Mucosa of stomach (tissue), 1 donor: Measurements from ENCODE around the gene CLDN10.

Experiments
- H3K27me3 ChIP-seq: one replicate; pipeline ENCODE4 v1.7.0; 2013; ENCODE audit warnings: mild to moderate bottlenecking, low read length; ENCODE audit not compliant: control insufficient read depth, insufficient read depth
- H3K36me3 ChIP-seq: one replicate; pipeline ENCODE4 v1.7.0; 2013; ENCODE audit warnings: low read length; ENCODE audit not compliant: control insufficient read depth, insufficient read depth
- H3K4me1 ChIP-seq: one replicate; pipeline ENCODE4 v1.7.0; 2013; ENCODE audit warnings: mild to moderate bottlenecking, low read length; ENCODE audit not compliant: control insufficient read depth, insufficient read depth
- H3K4me3 ChIP-seq: one replicate; pipeline ENCODE4 v1.7.0; 2013; ENCODE audit warnings: low read length
- H3K9ac ChIP-seq: one replicate; pipeline ENCODE4 v1.7.0; 2013; ENCODE audit warnings: mild to moderate bottlenecking, low read length, moderate library complexity
- H3K9me3 ChIP-seq: one replicate; pipeline ENCODE4 v1.7.0; 2013; ENCODE audit warnings: mild to moderate bottlenecking, low read length, moderate library complexity; ENCODE audit not compliant: control insufficient read depth
- donor health status: Pancreatic carcinoma.

The CLDN10 gene

DNA sequence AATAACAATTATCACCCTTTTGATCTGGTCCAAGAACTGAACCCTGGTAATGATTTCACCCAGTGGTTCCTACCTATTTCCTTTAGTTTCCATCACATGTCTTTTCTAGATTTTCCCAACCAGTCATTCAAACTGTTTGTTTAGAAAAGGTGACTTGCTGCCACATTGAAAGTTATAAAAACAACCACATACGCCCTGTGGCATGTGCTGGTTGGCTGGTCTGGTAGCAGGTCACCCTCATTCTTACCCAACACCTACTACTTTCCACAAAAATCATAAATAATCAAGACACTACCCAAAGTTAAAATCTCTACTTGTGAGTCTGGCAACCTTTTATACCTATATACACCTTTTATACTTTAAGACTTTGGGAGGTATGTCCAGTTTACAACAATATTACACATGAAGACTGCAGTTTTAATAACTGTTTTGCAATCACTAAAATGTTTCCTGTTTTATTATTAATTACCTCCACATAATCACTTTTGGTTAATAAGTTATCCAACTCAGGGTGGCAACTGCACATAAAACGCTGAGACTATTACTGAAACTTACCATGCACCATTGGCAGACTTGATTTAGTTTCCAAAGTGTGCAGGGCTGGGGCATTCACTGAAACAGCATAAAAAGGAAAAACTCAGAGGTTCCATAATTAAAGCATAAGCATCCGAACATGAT lies 53.1 kb downstream of the CLDN10 start:
- Histone ChIP-seq H3K27me3 (no peaks in the 10 kb centered on the region), H3K9ac (no peak overlapping the region), H3K4me1 (peaks cover 38% of the 10 kb centered on the region), H3K4me3 (no peak overlapping the region), H3K9me3 (no peaks in the 10 kb centered on the region), H3K36me3 (no peaks in the 10 kb centered on the region)

DNA sequence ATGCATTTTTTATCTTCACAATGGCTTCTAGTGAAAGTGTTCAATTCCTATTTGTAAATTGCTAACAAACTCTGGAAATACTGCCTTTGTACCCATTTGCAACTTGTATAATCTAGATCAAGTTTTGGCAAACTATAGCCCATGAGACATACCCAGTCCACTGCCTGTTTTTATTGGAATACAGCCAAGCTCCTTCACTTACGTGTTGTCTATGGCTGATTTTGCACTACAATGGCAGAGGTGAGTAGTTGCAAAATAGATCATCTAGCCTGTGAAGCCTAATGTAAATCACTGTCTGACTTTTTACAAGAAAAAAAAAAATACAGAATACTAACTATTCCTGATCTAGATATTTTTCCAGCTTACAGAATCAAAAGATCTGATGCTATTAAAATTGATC lies 54.8 kb downstream of the CLDN10 start:
- H3K36me3 ChIP-seq = no peaks in the 10 kb centered on the region
- H3K9me3 ChIP-seq = no peaks in the 10 kb centered on the region
- no peak overlapping the region for H3K4me3 ChIP-seq
- H3K9ac ChIP-seq = no peak overlapping the region
- no peaks in the 10 kb centered on the region for H3K27me3 ChIP-seq
- peaks cover 38% of the 10 kb centered on the region for H3K4me1 ChIP-seq

DNA sequence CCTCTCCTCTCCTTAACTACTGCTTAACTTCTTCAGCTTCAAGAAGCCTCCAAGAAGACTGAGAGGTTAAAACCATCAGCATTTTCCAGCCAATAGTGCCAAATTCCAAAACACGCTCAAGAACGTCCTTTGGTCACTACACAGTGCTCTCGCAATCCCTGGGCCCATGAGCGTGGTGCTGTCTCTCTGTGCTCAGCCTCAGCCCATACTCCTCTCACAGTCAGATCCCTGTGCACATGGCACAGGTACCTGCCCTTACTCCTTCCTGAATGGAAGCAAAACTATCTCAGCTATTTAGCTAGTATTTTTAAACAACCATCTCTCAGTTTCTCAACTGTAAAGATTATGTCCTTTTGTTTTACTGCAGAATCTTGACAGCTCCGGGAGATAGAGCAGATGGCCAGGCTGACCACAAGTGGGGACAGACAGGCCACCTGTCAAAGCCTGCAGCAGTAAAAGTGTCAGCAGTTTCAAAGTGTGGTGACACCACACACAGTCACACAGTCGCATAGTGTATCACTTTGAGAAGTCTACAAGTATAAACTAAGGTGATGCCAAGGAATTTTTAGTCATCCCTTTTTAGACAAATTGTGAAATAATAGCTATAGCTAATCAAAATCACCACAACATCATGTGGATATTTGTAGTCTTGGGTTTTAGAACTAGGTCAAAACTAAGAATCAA lies 56.3 kb downstream of the CLDN10 start:
- Histone ChIP-seq H3K36me3 (no peaks in the 10 kb centered on the region), H3K9ac (no peak overlapping the region), H3K4me1 (peaks cover 32% of the 10 kb centered on the region), H3K4me3 (no peak overlapping the region), H3K27me3 (no peaks in the 10 kb centered on the region), H3K9me3 (no peaks in the 10 kb centered on the region)

DNA sequence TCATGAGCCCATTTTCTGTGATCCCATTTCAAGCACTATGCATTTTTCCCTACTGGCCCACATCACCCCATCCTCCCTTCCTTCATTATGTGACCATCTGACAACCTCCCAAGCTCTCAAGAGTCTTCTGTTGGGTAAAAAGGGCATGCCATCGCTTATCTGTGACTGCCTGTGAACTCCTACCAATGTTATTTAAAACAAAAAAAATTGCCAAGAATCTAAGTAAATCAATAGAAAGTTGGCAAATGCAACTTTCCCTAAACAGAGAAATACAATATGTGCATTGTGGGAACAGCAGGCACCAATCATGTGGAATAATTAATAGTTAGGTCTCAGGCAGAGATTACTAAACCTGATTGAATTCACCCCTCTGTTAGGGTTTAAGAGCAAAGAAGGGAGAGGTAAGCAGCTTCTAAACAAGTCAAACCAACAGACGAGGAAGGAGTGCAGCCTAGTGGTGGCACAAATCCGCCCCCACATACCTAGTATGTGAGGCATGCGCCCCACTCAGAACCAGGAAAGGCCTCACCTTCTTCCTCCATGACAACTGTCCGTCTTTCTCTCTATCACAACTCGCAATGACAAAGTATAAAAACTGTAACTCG lies 62.2 kb downstream of the CLDN10 start:
- H3K36me3 ChIP-seq = no peaks in the 10 kb centered on the region
- H3K27me3 ChIP-seq = no peaks in the 10 kb centered on the region
- peaks cover 6% of the 10 kb centered on the region for H3K4me1 ChIP-seq
- no peak overlapping the region for H3K4me3 ChIP-seq
- no peak overlapping the region for H3K9ac ChIP-seq
- no peaks in the 10 kb centered on the region for H3K9me3 ChIP-seq

DNA sequence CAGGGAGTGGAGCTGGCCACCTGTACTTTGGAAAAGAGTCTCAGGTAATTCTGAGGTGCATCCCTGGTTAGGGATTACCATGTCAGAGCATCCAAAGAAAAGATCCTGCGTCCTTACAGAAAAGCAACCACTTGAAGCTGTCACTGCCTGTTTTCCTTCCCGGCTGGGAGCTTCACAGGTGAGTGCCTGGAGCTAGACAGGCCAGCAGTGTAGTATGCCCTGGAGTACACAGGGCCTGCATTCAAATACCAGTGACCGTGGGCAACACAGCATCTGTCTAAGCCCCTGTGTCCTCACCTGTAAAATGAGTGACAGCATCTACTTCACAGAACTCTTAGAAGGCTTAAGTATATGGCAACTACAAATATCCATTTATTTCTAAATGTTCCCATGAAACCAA lies 63.0 kb downstream of the CLDN10 start:
- Histone ChIP-seq H3K9ac (no peak overlapping the region), H3K4me1 (peaks cover 12% of the 10 kb centered on the region), H3K4me3 (no peak overlapping the region), H3K36me3 (no peaks in the 10 kb centered on the region), H3K27me3 (no peaks in the 10 kb centered on the region), H3K9me3 (no peaks in the 10 kb centered on the region)

DNA sequence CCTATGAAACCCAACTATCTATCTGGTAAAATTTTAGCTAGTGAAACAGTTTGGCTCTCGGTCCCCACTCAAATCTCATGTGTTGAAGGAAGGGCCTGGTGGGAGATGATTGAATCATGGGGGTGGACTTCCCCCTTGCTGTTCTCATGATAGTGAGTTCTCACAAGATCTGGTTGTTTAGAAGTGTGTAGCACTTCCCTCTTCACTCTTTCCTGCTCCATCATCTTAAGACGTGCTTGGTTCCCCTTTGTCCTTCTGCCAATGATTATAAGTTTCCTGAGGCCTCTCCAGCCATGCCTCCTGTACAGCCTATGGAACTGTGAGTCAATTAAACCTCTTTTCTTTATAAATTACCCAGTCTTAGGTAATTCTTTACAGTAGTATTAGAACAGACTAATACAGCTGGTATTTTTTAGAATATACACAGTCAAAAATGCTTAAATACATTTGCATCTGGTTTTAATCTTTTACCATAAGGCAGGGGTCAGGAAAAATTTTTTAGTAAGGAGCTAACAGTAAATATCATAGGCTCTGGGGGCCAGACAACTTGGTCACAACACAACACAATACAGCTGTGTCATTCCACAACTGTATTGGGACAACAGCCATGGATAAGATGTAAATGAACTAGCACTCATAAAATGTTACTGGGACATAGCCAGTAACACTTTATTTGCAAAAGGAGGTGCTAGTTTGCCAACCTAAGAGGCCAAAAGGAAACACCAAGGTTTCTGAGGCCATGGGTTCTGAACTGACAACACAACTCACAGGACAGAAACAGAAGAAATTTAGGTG lies 67.7 kb downstream of the CLDN10 start:
- H3K27me3 ChIP-seq = no peaks in the 10 kb centered on the region
- H3K4me1 ChIP-seq = peaks cover 17% of the 10 kb centered on the region
- H3K4me3 ChIP-seq = no peak overlapping the region
- no peaks in the 10 kb centered on the region for H3K9me3 ChIP-seq
- no peaks in the 10 kb centered on the region for H3K36me3 ChIP-seq
- no peak overlapping the region for H3K9ac ChIP-seq

DNA sequence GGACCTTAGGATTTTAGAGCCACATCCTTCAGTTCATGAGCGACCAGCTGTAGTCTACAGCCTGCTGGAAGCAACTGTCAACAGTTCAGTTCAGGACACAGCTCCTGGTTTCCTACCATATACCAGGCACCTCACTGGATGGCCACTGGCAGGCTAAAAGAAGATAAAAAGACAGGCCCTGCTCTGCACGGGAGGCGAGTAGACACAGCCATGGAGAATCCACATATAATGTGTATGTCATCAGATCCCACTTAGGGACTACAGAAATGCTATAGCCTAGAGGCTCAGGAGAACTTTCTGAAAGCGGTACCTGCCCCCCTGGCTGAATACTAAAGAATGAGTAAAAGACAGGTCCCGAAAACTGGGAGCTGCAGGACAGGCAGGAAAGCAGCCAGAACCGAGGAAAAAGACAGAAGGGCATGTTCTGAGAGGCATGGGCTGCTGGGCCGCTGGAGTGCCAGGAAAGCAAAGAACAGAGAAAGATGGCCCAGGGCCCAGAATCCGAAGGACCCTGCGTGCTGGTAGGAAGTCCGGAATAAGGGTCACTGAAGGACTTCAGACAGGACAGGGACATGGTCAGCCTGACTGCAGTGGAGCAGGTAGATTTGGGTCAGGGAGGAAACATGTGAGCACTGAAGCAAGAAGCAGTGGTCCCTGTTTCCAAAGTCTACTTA lies 68.4 kb downstream of the CLDN10 start:
- Histone ChIP-seq H3K27me3 (no peaks in the 10 kb centered on the region), H3K36me3 (no peaks in the 10 kb centered on the region), H3K4me1 (peaks cover 14% of the 10 kb centered on the region), H3K9ac (no peak overlapping the region), H3K4me3 (no peak overlapping the region), H3K9me3 (no peaks in the 10 kb centered on the region)

DNA sequence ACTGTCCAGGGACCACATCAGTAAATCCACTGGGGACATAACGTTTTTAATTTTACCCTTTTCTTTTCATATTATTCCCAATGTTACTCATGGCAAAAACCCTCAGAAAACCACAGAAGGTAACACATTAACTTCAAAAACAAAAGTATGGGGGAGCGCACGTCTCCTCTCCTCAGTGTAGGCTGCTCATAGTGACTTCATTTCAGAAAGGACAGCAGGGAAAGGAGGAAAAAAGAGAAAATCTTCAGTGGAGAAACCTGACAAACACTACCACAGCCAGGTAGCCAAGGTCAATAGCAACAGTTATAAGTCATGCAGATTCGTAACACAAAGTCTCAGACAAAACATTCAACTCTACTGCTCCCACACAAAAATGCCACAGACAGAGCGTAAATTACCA lies 70.6 kb downstream of the CLDN10 start:
- no peaks in the 10 kb centered on the region for H3K9me3 ChIP-seq
- H3K36me3 ChIP-seq = no peaks in the 10 kb centered on the region
- H3K27me3 ChIP-seq = no peaks in the 10 kb centered on the region
- peaks cover 14% of the 10 kb centered on the region for H3K4me1 ChIP-seq
- H3K4me3 ChIP-seq = no peak overlapping the region
- no peak overlapping the region for H3K9ac ChIP-seq

DNA sequence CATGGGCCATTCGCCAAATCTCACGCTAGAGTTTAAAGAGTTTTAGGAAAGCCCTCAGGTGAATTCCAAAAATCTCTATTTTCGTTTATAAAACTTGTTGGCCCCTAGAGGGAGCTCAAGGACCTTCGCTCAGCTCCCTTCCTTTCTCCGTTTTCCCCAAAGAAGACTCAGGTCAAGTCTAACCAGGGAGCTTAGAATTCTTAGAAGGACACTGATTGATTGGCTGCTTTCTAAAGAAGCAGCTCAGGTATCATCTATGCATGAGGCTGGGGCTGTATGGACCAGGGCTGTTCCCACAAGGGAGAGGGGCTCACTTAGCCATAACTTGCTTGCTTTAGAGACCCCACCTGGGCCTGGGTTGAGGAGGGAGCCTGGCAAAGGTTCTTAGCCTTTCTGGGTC lies 71.5 kb downstream of the CLDN10 start:
- H3K27me3 ChIP-seq = no peaks in the 10 kb centered on the region
- no peaks in the 10 kb centered on the region for H3K9me3 ChIP-seq
- H3K36me3 ChIP-seq = no peaks in the 10 kb centered on the region
- no peak overlapping the region for H3K9ac ChIP-seq
- no peak overlapping the region for H3K4me3 ChIP-seq
- peaks cover 14% of the 10 kb centered on the region for H3K4me1 ChIP-seq

DNA sequence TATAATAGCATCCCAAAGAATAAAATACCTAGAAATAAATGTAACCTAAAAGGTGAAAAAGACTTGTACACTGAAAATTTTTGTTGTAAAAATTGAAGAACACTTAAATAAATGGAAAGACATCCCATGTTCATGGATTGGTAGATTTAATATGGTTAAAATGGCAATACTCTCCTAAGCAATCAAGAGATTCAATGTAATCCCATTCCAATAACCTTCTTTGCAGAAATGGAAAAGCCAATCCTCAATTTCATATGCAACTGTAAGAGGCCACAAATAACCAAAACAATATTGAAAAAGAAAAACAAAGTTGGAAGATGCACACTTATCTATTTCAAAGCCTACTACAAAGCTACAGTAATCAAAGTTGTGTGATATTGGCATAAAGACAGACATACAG lies 74.2 kb downstream of the CLDN10 start:
- Histone ChIP-seq H3K27me3 (no peaks in the 10 kb centered on the region), H3K9ac (no peak overlapping the region), H3K36me3 (no peaks in the 10 kb centered on the region), H3K4me1 (no peaks in the 10 kb centered on the region), H3K9me3 (no peaks in the 10 kb centered on the region), H3K4me3 (no peak overlapping the region)

DNA sequence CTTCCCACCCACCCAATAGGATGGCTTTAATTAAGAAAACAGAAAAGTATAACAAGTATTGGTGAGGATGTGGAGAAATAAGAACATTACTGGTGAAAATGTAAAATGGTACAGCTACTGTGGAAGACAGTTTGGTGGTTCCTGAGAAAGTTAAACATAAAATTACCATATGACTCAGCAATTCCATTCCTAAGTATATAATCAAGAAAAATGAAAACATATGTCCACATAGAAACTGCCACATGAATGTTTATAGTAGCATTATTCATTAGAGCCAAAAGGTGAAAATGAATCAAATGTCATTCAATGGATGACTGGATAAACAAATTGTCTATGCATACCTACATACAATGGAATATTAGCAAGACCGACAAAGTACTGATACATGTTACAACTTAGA lies 75.1 kb downstream of the CLDN10 start:
- Histone ChIP-seq H3K27me3 (no peaks in the 10 kb centered on the region), H3K36me3 (no peaks in the 10 kb centered on the region), H3K9ac (no peak overlapping the region), H3K4me3 (no peak overlapping the region), H3K9me3 (no peaks in the 10 kb centered on the region), H3K4me1 (no peaks in the 10 kb centered on the region)
